ENCODE measurements around the gene RHBDL3.

GRCh38 chr17:32314636-32315035, 49.0 kb downstream of the RHBDL3 start:
- TF ChIP-seq CTCF (IDR thresholded peaks at IDR 0.05) (no peak), POLR2A (IDR thresholded peaks at IDR 0.05) (no peak), EP300 (IDR thresholded peaks at IDR 0.05) (no peak)

Measured in tibial nerve (tissue), 4 donors.